Liver (tissue), 9 donors: Measurements from ENCODE around the gene ARHGEF35. TPM values are rescaled to one million over a fixed set of nuclear protein-coding genes. Genes with fewer than 3 reads are reported as not detected.
"Not testable (repeated sequence)": the region's sequence is repeated elsewhere in the genome, so short reads cannot be mapped to it uniquely, and the experiment has no call there.

Experiments
- DNase-seq: peaks from one replicate; pipeline ENCODE4 v3.0.0-alpha.2; 2017; ENCODE audit warnings: low spot score
- H3K27ac ChIP-seq, 2 donors: one replicate each; pipeline ENCODE4 v1.7.0; 2013; ENCODE audit warnings: inconsistent platforms in 2 of 2, low read length in 2 of 2, control low read depth in 1 of 2, low read depth in 1 of 2, mild to moderate bottlenecking in 1 of 2
- H3K27me3 ChIP-seq, 4 donors: one replicate each; pipeline versions ENCODE4 v1.6.1 to v1.7.0; 2013; ENCODE audit warnings: low read length in 3 of 4, inconsistent platforms in 1 of 4, mild to moderate bottlenecking in 1 of 4, moderate library complexity in 1 of 4; ENCODE audit not compliant: control insufficient read depth in 4 of 4, insufficient read depth in 4 of 4
- H3K36me3 ChIP-seq, 4 donors: one replicate each; pipeline versions ENCODE4 v1.6.1 to v1.7.0; 2013; ENCODE audit warnings: low read length in 3 of 4, mild to moderate bottlenecking in 3 of 4, low read depth in 1 of 4, moderate library complexity in 1 of 4; ENCODE audit not compliant: control insufficient read depth in 4 of 4, insufficient read depth in 3 of 4
- H3K4me1 ChIP-seq, 4 donors: one replicate each; pipeline versions ENCODE4 v1.6.1 to v1.7.0; 2013; ENCODE audit warnings: low read length in 3 of 4, mild to moderate bottlenecking in 3 of 4, moderate library complexity in 1 of 4; ENCODE audit not compliant: control insufficient read depth in 4 of 4, insufficient read depth in 4 of 4
- H3K4me3 ChIP-seq, 3 donors: one replicate each; pipeline versions ENCODE4 v1.6.1 to v1.7.0; 2013; ENCODE audit warnings: low read length in 3 of 3, control low read depth in 1 of 3, low read depth in 1 of 3, mild to moderate bottlenecking in 1 of 3
- H3K9ac ChIP-seq, 2 donors: one replicate each; pipeline ENCODE4 v1.7.0; 2013; ENCODE audit warnings: low read length in 2 of 2, mild to moderate bottlenecking in 2 of 2, moderate library complexity in 2 of 2, control low read depth in 1 of 2, low read depth in 1 of 2
- H3K9me3 ChIP-seq, 4 donors: one replicate each; pipeline versions ENCODE4 v1.6.1 to v1.7.0; 2013; ENCODE audit warnings: low read length in 3 of 4; ENCODE audit not compliant: control insufficient read depth in 4 of 4
- WGBS: extraction: QIAGEN DNeasy Blood & Tissue Kit; methylation state at CpG from one replicate; pipeline ENCODE4 v1.1.7; 2013; 5-methylcytosine and 5-hydroxymethylcytosine counted together
- polyA plus RNA-seq, 2 donors: library from polyadenylated mRNA; stranded (reverse) in 1 of 2; unstranded in 1 of 2; fragments of 200-250 nt in 1 of 2; fragments of >200 nt in 1 of 2; fragmentation: Nextera tagmentation in 1 of 2; extraction: Ambion mirVana in 1 of 2; gene quantifications; one replicate each; pipeline versions ENCODE4 v1.2.1 to v1.2.3, GENCODE V29; 2013 to 2015
- total RNA-seq, 2 donors: library from RNA; depleted of rRNA; stranded (reverse); fragments of >200 nt; gene quantifications; one replicate each; pipeline ENCODE4 v1.2.3, GENCODE V29; 2014
- donor health status: healthy.
- donor health status: healthy.
- donor health status: healthy.
- donor health status: healthy.
- donor health status: healthy.

Gene ARHGEF35
- total and polyA plus RNA-seq, 4 donors = 1.3 to 4.6 (median 3.1) TPM

GRCh38 chr7:144194453-144194852 is 1.2 kb downstream of the ARHGEF35 start:
- no CpG with 5 or more reads among the region's 6 CpGs for WGBS
- not testable (repeated sequence) for H3K4me1 ChIP-seq, H3K4me3 ChIP-seq, H3K9me3 ChIP-seq, H3K27ac ChIP-seq, DNase-seq, H3K27me3 ChIP-seq, H3K9ac ChIP-seq, H3K36me3 ChIP-seq

GRCh38 chr7:144193782-144194181 is 1.9 kb downstream of the ARHGEF35 start:
- H3K4me1 ChIP-seq, H3K27me3 ChIP-seq, H3K27ac ChIP-seq, H3K4me3 ChIP-seq, DNase-seq, H3K9ac ChIP-seq, H3K36me3 ChIP-seq, H3K9me3 ChIP-seq: not testable (repeated sequence)
- no CpG with 5 or more reads among the region's 11 CpGs for WGBS

- not testable (repeated sequence) for H3K9ac ChIP-seq, DNase-seq, H3K36me3 ChIP-seq, H3K27me3 ChIP-seq, H3K4me1 ChIP-seq, H3K27ac ChIP-seq, H3K9me3 ChIP-seq, H3K4me3 ChIP-seq
- no CpG with 5 or more reads among the region's 3 CpGs for WGBS
Observed at GRCh38 chr7:144188578-144189171, 7.0 kb downstream of the ARHGEF35 start.

GRCh38 chr7:144187848-144188247 is 7.8 kb downstream of the ARHGEF35 start:
- WGBS = no CpG with 5 or more reads among the region's 5 CpGs
- H3K27me3 ChIP-seq, H3K4me1 ChIP-seq, H3K4me3 ChIP-seq, H3K27ac ChIP-seq, H3K36me3 ChIP-seq, H3K9ac ChIP-seq, DNase-seq, H3K9me3 ChIP-seq: not testable (repeated sequence)

GRCh38 chr7:144183166-144183565 is 12.5 kb downstream of the ARHGEF35 start, which contains the start of gene CTAGE4:
TSS of gene CTAGE4 (plus strand) at chr7:144183466. CDS start at chr7:144183504, 38 bp downstream.
- DNase-seq, H3K9me3 ChIP-seq, H3K27ac ChIP-seq, H3K36me3 ChIP-seq, H3K27me3 ChIP-seq, H3K4me1 ChIP-seq, H3K9ac ChIP-seq, H3K4me3 ChIP-seq: not testable (repeated sequence)
- no CpG with 5 or more reads among the region's 19 CpGs for WGBS

GRCh38 chr7:144179165-144179479 is 16.5 kb downstream of the ARHGEF35 start:
- H3K36me3 ChIP-seq, H3K27me3 ChIP-seq, H3K4me3 ChIP-seq, DNase-seq, H3K9me3 ChIP-seq, H3K9ac ChIP-seq, H3K27ac ChIP-seq, H3K4me1 ChIP-seq: not testable (repeated sequence)
- 90% methylated on average over 1 of the region's 2 CpGs for WGBS
